Vagina (tissue), 2 donors: ENCODE measurements around the gene PRDM10.

Experiments used
- CTCF ChIP-seq, 3 experiments: fragments of 450-650 bp in 2 of 3; fragments of 200-600 bp in 1 of 3; sonication (generic) in 1 of 3; IDR thresholded peaks; one replicate each; pipeline ENCODE4 v1.5.1; 2017 to 2019; ENCODE audit warnings: antibody characterized with exemption in 3 of 3, mild to moderate bottlenecking in 2 of 3, moderate library complexity in 2 of 3
- POLR2AphosphoS5 ChIP-seq, 2 donors: sonication (generic); formaldehyde crosslinking; IDR thresholded peaks; one replicate each; pipeline ENCODE4 v1.9.0; 2017; ENCODE audit warnings: antibody characterized with exemption in 2 of 2, mild to moderate bottlenecking in 2 of 2, low read depth in 1 of 2; ENCODE audit not compliant: insufficient read depth in 1 of 2

GRCh38 chr11:130050257-130050656, 47.6 kb upstream of the PRDM10 start:
- TF ChIP-seq CTCF (IDR thresholded peaks at IDR 0.05): no peak
- TF ChIP-seq POLR2AphosphoS5 (IDR thresholded peaks at IDR 0.05; ENCODE audit: insufficient read depth in 1 of 2, low read depth in 1 of 2): peak in 1 of 2 donors; percentile 30
